Adrenal gland (tissue), 12 donors: Measurements from ENCODE around the gene USP6NL. TPM values are rescaled to one million over a fixed set of nuclear protein-coding genes. Genes with fewer than 3 reads are reported as not detected.

Experiments
- DNase-seq, 7 donors: peaks; one replicate each; pipeline ENCODE4 v3.0.0-alpha.2; 2019 to 2020
- H3K27ac ChIP-seq, 5 donors: fragments of 200-600 bp; sonication (generic) in 4 of 5; 1 replicate in 3 of 5; 2 replicates in 2 of 5; pipeline versions ENCODE4 v1.5.1 to v1.8.0; 2016 to 2020; ENCODE audit warnings: mild to moderate bottlenecking in 1 of 5
- H3K27me3 ChIP-seq: fragments of 200-600 bp; 2 replicates; pipeline ENCODE4 v1.8.0; 2021
- H3K36me3 ChIP-seq, 2 donors: fragments of 200-600 bp; replicated peaks in 1 of 2; 1 replicate in 1 of 2; 2 replicates in 1 of 2; pipeline versions ENCODE4 v1.5.1 to v1.8.0; 2018 to 2022
- H3K4me1 ChIP-seq, 2 donors: fragments of 200-600 bp; replicated peaks in 1 of 2; 1 replicate in 1 of 2; 2 replicates in 1 of 2; pipeline versions ENCODE4 v1.5.1 to v1.8.0; 2018 to 2021
- H3K4me3 ChIP-seq, 4 donors: fragments of 200-600 bp; sonication (generic) in 3 of 4; one replicate each; pipeline ENCODE4 v1.5.1; 2016 to 2018
- H3K9me3 ChIP-seq, 3 donors: fragments of 200-600 bp; sonication (generic) in 1 of 3; replicated peaks in 1 of 3; 1 replicate in 2 of 3; 2 replicates in 1 of 3; pipeline versions ENCODE4 v1.5.1 to v1.8.0; 2016 to 2021
- POLR2A ChIP-seq, 2 donors: fragments of 450-650 bp; IDR thresholded peaks; one replicate each; pipeline ENCODE4 v1.6.1; 2017; ENCODE audit warnings: antibody characterized with exemption in 2 of 2, mild to moderate bottlenecking in 2 of 2, moderate library complexity in 1 of 2
- WGBS, 4 donors: extraction: QIAGEN DNeasy Blood & Tissue Kit in 2 of 4; methylation state at CpG; one replicate each; pipeline versions ENCODE4 v1.1.5 to v1.1.7; 2013 to 2017; 5-methylcytosine and 5-hydroxymethylcytosine counted together
- intact Hi-C, 2 donors: fragments of 100-400 bp; cut with DNase I; formaldehyde crosslinking; loops; one replicate each; pipeline versions ENCODE4 v1.14.1 to v1.15.0; 2022 to 2023
- polyA plus RNA-seq, 3 donors: library from polyadenylated mRNA; stranded (reverse); fragments of 200-250 nt in 2 of 3; fragments of 350-450 nt in 1 of 3; fragmentation: Illumina TruSeq in 1 of 3; extraction: RNeasy Lipid Tissue Mini Kit (QIAGEN cat#74804) in 1 of 3; gene quantifications; one replicate each; pipeline ENCODE4 v1.2.3, GENCODE V29; 2013 to 2014
- total RNA-seq, 9 donors: library from RNA; depleted of rRNA in 4 of 9; stranded (reverse); fragments of >200 nt in 4 of 9; fragments of 120-200 nt in 1 of 9; fragmentation: NEBNext Ultra II Directional in 1 of 9; extraction: Animal tissue kit (Norgen Biotek cat#: 25700) in 1 of 9; gene quantifications; one replicate each; pipeline versions ENCODE4 v1.1.0 to v1.2.4, GENCODE V29; 2013 to 2023
- TF ChIP-seq, protein P1 (sequence below), 6 experiments: fragments of 450-650 bp in 4 of 6; fragments of 200-600 bp in 2 of 6; sonication (generic) in 1 of 6; IDR thresholded peaks; 1 replicate in 5 of 6; 2 replicates in 1 of 6; pipeline versions ENCODE4 v1.5.1 to v1.8.0; 2016 to 2021; ENCODE audit warnings: antibody characterized with exemption in 6 of 6, mild to moderate bottlenecking in 2 of 6, moderate library complexity in 1 of 6
- donor health status: healthy with polysubstance abuse.
- donor health status: Bipolar disorder and iron deficiency.
- donor health status: DM: yes; HTN: yes; CAD: no.
- donor health status: DM: no; HTN: no; CAD: no.
- donor health status: DM: no; HTN: no; CAD: no.
- donor health status: DM: yes; HTN: yes; CAD: no.

Gene USP6NL
- total and polyA plus RNA-seq, 12 donors: 3.5 to 35.1 (median 19.8) TPM

DNA sequence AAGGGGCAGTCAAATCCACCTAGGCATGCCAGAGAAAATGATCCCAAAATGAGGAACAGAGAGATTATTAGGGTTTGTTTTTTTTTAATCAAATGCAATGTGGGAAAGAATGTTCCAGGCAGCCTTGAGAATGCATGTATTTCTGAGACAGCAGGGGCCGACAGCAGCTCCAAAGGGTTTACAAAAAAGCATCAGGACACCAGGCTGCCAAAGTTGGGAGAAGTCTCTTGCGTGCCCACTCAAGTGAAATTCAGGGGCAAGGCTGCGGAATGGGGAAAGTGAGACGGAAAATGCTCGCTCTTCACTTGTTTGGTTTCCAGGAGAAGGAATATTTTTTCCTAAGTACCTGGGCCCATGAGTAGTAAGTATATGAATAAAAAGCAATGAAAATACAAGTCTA is 101.2 kb downstream of the USP6NL start:
- Histone ChIP-seq H3K9me3 (no peaks in the 10 kb centered on the region), H3K27me3 (no peaks in the 10 kb centered on the region), H3K27ac (no peak overlapping the region), H3K36me3 (no peaks in the 10 kb centered on the region), H3K4me3 (no peak overlapping the region), H3K4me1 (peaks cover 0 to under 1% of the 10 kb centered on the region in 2 donors)
- DNase-seq: no peak
- TF ChIP-seq, protein P1, sequence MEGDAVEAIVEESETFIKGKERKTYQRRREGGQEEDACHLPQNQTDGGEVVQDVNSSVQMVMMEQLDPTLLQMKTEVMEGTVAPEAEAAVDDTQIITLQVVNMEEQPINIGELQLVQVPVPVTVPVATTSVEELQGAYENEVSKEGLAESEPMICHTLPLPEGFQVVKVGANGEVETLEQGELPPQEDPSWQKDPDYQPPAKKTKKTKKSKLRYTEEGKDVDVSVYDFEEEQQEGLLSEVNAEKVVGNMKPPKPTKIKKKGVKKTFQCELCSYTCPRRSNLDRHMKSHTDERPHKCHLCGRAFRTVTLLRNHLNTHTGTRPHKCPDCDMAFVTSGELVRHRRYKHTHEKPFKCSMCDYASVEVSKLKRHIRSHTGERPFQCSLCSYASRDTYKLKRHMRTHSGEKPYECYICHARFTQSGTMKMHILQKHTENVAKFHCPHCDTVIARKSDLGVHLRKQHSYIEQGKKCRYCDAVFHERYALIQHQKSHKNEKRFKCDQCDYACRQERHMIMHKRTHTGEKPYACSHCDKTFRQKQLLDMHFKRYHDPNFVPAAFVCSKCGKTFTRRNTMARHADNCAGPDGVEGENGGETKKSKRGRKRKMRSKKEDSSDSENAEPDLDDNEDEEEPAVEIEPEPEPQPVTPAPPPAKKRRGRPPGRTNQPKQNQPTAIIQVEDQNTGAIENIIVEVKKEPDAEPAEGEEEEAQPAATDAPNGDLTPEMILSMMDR (IDR thresholded peaks at IDR 0.05): no peak
- TF ChIP-seq POLR2A (IDR thresholded peaks at IDR 0.05): no peak
- 84 to 95% (median 92%) methylated on average over 5 of the region's 5 CpGs for WGBS, 4 donors
- intact Hi-C loops: no loop called here

DNA sequence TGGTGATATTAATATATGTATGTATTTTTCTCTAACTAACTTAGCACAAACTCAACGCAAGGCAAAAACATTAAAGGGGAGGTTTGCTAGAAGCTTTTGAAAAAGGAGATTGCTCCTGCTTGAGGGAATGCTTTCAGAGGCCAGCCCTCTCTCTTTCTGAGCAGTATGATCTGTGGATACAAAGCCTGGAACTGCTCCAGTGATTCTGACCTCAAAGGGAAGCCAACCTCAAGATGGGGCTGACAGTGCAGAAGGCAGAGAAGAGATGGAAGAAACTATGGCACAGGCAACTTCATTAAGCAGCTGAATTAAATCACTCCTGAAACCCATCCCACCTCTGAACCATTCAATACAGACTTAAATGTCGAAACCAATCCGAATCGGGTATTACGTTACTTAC is 102.4 kb downstream of the USP6NL start:
- Histone ChIP-seq H3K36me3 (no peaks in the 10 kb centered on the region), H3K4me3 (no peak overlapping the region), H3K9me3 (no peaks in the 10 kb centered on the region), H3K27me3 (no peaks in the 10 kb centered on the region), H3K4me1 (no peaks in the 10 kb centered on the region), H3K27ac (no peak overlapping the region)
- DNase-seq: peak in 1 of 7 donors; percentile 35
- intact Hi-C loops: no loop called here
- WGBS, 4 donors: 95 to 98% (median 97%) methylated on average over 5 of the region's 5 CpGs
- TF ChIP-seq POLR2A (IDR thresholded peaks at IDR 0.05): no peak
- TF ChIP-seq, protein P1 (IDR thresholded peaks at IDR 0.05): no peak

DNA sequence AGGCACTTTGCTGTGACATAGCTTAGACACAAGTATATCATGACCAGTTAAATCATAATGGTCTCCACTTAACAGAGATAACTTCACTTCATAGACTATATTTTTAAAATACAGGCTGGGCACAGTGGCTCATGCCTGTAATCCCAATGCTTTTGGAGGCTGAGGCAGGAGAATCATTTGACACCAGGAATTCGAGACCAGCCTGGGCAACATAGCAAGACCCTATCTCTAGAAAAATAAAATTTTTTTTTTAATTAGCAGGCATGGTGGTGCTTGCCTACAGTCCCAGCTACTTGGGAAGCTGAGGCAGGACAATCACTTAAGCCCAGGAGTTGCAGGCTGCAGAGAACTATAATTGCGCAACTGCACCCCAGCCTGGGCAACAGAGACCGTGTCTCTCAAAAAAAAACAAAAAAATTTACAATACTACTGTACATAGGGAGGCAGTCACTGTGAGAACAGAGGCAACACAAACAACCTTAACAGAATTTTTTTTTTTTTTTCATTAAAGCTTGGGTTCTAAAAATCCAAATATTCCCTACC is 105.1 kb downstream of the USP6NL start:
- H3K27ac ChIP-seq: no peak overlapping the region
- no peak for DNase-seq
- 84 to 90% (median 86%) methylated on average over 3 of the region's 3 CpGs for WGBS, 4 donors
- no peak overlapping the region for H3K4me3 ChIP-seq
- no peaks in the 10 kb centered on the region for H3K36me3 ChIP-seq
- H3K4me1 ChIP-seq: no peaks in the 10 kb centered on the region
- intact Hi-C loops: no loop called here
- H3K9me3 ChIP-seq: no peaks in the 10 kb centered on the region
- TF ChIP-seq POLR2A (IDR thresholded peaks at IDR 0.05): no peak
- TF ChIP-seq, protein P1 (IDR thresholded peaks at IDR 0.05): no peak
- H3K27me3 ChIP-seq: no peaks in the 10 kb centered on the region

DNA sequence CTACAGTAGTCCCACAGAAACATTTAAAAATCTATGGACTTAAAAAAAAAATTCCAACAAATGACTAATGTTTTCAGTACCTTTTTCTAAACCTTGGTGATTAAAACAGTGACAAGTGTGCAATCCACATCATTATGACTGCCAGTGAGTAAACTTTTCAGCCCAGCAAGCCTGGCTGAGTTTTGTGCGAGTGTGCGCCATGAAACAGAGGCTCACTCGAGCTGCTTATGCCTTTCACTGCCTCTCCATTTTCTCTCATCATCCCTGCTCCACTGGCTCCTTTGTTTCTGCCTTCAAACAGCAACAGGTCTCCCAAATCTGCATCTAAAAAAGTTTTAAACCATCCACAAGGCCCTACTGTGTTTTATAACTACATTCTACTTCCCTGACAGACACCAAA is 105.8 kb downstream of the USP6NL start:
- H3K4me1 ChIP-seq: no peaks in the 10 kb centered on the region
- no peak overlapping the region for H3K4me3 ChIP-seq
- H3K27me3 ChIP-seq: no peaks in the 10 kb centered on the region
- no peaks in the 10 kb centered on the region for H3K36me3 ChIP-seq
- intact Hi-C loops: no loop called here
- H3K9me3 ChIP-seq: no peaks in the 10 kb centered on the region
- H3K27ac ChIP-seq: no peak overlapping the region
- 81 to 90% (median 87%) methylated on average over 3 of the region's 3 CpGs for WGBS, 4 donors
- no peak for DNase-seq
- no peak for TF ChIP-seq POLR2A (IDR thresholded peaks at IDR 0.05)
- TF ChIP-seq, protein P1 (IDR thresholded peaks at IDR 0.05): no peak
